Measurements from ENCODE around the gene TRPV2. TPM values are rescaled to one million over a fixed set of nuclear protein-coding genes. Genes with fewer than 3 reads are reported as not detected.

The TRPV2 gene
- total and polyA plus RNA-seq, 4 donors, result 2.9 to 9.3 (median 4.6) TPM

DNA sequence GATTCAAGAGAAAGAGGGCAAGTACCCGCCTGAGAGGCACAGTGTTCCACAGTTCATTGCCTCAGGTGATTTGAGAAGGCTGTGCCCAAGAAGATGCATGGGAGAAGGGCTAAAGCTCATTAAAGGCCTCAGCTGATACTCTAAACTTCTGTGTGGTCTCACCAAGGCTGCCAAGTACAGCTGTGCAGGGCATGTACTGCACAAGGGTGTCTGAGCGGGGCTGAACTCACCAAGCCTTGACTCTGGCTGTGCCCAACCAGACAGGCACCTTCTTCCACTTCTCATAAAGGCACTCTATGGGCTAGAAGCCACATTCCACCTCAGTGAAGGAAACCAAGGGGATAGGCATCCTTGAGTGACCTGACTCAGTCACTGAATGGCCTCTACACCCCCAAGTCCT is 63.9 kb downstream of the TRPV2 start:
- Histone ChIP-seq H3K4me1 (ENCODE audit: control insufficient read depth in 4 of 4, insufficient read depth in 4 of 4, low read length in 3 of 4) (peaks cover 0 to 6% (median 3%) of the 10 kb centered on the region in 4 donors), H3K27me3 (ENCODE audit: control insufficient read depth in 4 of 4, insufficient read depth in 4 of 4, low read length in 3 of 4) (no peaks in the 10 kb centered on the region), H3K4me3 (ENCODE audit: low read depth in 1 of 3, low read length in 3 of 3) (no peak overlapping the region), H3K9me3 (ENCODE audit: control insufficient read depth in 4 of 4, low read length in 3 of 4) (no peaks in the 10 kb centered on the region), H3K27ac (ENCODE audit: low read depth in 1 of 2, low read length in 2 of 2) (no peak overlapping the region), H3K9ac (ENCODE audit: low read depth in 1 of 2, low read length in 2 of 2) (no peak overlapping the region), H3K36me3 (ENCODE audit: control insufficient read depth in 4 of 4, insufficient read depth in 3 of 4, low read depth in 1 of 4, low read length in 3 of 4) (no peaks in the 10 kb centered on the region)
- no peak for TF ChIP-seq YY1 (IDR thresholded peaks at IDR 0.05)
- no peak for TF ChIP-seq EGR1 (IDR thresholded peaks at IDR 0.05; ENCODE audit: low read depth in 2 of 2)
- no peak for TF ChIP-seq RXRA (IDR thresholded peaks at IDR 0.05)
- no peak for TF ChIP-seq TAF1 (conservative IDR thresholded peaks at IDR 0.05)
- TF ChIP-seq FOXA1 (IDR thresholded peaks at IDR 0.05), result no peak
- TF ChIP-seq GABPA (IDR thresholded peaks at IDR 0.05 in 1 of 2, conservative IDR thresholded peaks at IDR 0.05 in 1 of 2), result no peak
- DNase-seq (ENCODE audit: low spot score), result no peak
- 95% methylated on average over 2 of the region's 2 CpGs for WGBS

DNA sequence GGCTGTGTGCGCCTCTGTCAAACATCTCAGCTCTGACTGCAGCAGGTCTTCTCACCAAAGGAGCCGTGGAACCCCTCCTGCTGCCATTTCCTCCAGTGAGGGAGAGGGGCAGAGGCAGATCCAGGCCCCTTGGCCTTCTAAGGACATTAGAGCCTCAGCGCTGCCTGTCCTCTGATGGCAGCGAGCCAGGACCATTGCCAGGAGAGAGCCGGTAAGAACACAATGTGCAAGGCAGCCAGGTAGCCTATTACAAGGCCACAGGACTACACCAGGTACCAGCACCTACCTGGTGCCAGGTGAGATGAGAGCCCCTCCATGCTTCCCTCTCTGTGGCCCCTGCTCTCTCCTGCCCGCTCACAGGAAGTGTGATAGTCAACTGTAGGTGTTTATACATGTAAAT is 65.6 kb downstream of the TRPV2 start:
- 85% methylated on average over 6 of the region's 6 CpGs for WGBS
- Histone ChIP-seq H3K9me3 (ENCODE audit: control insufficient read depth in 4 of 4, low read length in 3 of 4) (no peaks in the 10 kb centered on the region), H3K36me3 (ENCODE audit: control insufficient read depth in 4 of 4, insufficient read depth in 3 of 4, low read depth in 1 of 4, low read length in 3 of 4) (no peaks in the 10 kb centered on the region), H3K9ac (ENCODE audit: low read depth in 1 of 2, low read length in 2 of 2) (no peak overlapping the region), H3K27ac (ENCODE audit: low read depth in 1 of 2, low read length in 2 of 2) (no peak overlapping the region), H3K27me3 (ENCODE audit: control insufficient read depth in 4 of 4, insufficient read depth in 4 of 4, low read length in 3 of 4) (no peaks in the 10 kb centered on the region), H3K4me1 (ENCODE audit: control insufficient read depth in 4 of 4, insufficient read depth in 4 of 4, low read length in 3 of 4) (peaks cover 0 to 10% (median 3%) of the 10 kb centered on the region in 4 donors), H3K4me3 (ENCODE audit: low read depth in 1 of 3, low read length in 3 of 3) (no peak overlapping the region)
- TF ChIP-seq YY1 (IDR thresholded peaks at IDR 0.05), result no peak
- TF ChIP-seq RXRA (IDR thresholded peaks at IDR 0.05), result no peak
- TF ChIP-seq NR2F2 (IDR thresholded peaks at IDR 0.05), result no peak
- no peak for TF ChIP-seq GABPA (IDR thresholded peaks at IDR 0.05 in 1 of 2, conservative IDR thresholded peaks at IDR 0.05 in 1 of 2)
- no peak for TF ChIP-seq EGR1 (IDR thresholded peaks at IDR 0.05; ENCODE audit: low read depth in 2 of 2)
- no peak for TF ChIP-seq HNF4G (IDR thresholded peaks at IDR 0.05)
- TF ChIP-seq, protein P1, sequence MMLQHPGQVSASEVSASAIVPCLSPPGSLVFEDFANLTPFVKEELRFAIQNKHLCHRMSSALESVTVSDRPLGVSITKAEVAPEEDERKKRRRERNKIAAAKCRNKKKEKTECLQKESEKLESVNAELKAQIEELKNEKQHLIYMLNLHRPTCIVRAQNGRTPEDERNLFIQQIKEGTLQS (IDR thresholded peaks at IDR 0.05), result no peak
- TF ChIP-seq, protein P2, sequence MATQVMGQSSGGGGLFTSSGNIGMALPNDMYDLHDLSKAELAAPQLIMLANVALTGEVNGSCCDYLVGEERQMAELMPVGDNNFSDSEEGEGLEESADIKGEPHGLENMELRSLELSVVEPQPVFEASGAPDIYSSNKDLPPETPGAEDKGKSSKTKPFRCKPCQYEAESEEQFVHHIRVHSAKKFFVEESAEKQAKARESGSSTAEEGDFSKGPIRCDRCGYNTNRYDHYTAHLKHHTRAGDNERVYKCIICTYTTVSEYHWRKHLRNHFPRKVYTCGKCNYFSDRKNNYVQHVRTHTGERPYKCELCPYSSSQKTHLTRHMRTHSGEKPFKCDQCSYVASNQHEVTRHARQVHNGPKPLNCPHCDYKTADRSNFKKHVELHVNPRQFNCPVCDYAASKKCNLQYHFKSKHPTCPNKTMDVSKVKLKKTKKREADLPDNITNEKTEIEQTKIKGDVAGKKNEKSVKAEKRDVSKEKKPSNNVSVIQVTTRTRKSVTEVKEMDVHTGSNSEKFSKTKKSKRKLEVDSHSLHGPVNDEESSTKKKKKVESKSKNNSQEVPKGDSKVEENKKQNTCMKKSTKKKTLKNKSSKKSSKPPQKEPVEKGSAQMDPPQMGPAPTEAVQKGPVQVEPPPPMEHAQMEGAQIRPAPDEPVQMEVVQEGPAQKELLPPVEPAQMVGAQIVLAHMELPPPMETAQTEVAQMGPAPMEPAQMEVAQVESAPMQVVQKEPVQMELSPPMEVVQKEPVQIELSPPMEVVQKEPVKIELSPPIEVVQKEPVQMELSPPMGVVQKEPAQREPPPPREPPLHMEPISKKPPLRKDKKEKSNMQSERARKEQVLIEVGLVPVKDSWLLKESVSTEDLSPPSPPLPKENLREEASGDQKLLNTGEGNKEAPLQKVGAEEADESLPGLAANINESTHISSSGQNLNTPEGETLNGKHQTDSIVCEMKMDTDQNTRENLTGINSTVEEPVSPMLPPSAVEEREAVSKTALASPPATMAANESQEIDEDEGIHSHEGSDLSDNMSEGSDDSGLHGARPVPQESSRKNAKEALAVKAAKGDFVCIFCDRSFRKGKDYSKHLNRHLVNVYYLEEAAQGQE (IDR thresholded peaks at IDR 0.05), result no peak
- no peak for TF ChIP-seq TAF1 (conservative IDR thresholded peaks at IDR 0.05)
- no peak for TF ChIP-seq JUND (IDR thresholded peaks at IDR 0.05)
- no peak for TF ChIP-seq SP1 (IDR thresholded peaks at IDR 0.05)
- no peak for TF ChIP-seq FOXA2 (IDR thresholded peaks at IDR 0.05)
- TF ChIP-seq HNF4A (conservative IDR thresholded peaks at IDR 0.05), result no peak
- TF ChIP-seq, protein P3, sequence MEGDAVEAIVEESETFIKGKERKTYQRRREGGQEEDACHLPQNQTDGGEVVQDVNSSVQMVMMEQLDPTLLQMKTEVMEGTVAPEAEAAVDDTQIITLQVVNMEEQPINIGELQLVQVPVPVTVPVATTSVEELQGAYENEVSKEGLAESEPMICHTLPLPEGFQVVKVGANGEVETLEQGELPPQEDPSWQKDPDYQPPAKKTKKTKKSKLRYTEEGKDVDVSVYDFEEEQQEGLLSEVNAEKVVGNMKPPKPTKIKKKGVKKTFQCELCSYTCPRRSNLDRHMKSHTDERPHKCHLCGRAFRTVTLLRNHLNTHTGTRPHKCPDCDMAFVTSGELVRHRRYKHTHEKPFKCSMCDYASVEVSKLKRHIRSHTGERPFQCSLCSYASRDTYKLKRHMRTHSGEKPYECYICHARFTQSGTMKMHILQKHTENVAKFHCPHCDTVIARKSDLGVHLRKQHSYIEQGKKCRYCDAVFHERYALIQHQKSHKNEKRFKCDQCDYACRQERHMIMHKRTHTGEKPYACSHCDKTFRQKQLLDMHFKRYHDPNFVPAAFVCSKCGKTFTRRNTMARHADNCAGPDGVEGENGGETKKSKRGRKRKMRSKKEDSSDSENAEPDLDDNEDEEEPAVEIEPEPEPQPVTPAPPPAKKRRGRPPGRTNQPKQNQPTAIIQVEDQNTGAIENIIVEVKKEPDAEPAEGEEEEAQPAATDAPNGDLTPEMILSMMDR (IDR thresholded peaks at IDR 0.05; ENCODE audit: low read depth, low read length, missing input control), result no peak
- no peak for TF ChIP-seq RAD21 (IDR thresholded peaks at IDR 0.05)
- TF ChIP-seq, protein P4, sequence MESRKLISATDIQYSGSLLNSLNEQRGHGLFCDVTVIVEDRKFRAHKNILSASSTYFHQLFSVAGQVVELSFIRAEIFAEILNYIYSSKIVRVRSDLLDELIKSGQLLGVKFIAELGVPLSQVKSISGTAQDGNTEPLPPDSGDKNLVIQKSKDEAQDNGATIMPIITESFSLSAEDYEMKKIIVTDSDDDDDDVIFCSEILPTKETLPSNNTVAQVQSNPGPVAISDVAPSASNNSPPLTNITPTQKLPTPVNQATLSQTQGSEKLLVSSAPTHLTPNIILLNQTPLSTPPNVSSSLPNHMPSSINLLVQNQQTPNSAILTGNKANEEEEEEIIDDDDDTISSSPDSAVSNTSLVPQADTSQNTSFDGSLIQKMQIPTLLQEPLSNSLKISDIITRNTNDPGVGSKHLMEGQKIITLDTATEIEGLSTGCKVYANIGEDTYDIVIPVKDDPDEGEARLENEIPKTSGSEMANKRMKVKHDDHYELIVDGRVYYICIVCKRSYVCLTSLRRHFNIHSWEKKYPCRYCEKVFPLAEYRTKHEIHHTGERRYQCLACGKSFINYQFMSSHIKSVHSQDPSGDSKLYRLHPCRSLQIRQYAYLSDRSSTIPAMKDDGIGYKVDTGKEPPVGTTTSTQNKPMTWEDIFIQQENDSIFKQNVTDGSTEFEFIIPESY (IDR thresholded peaks at IDR 0.05), result no peak
- TF ChIP-seq, protein P5, sequence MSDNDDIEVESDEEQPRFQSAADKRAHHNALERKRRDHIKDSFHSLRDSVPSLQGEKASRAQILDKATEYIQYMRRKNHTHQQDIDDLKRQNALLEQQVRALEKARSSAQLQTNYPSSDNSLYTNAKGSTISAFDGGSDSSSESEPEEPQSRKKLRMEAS (IDR thresholded peaks at IDR 0.05), result no peak
- TF ChIP-seq FOXA1 (IDR thresholded peaks at IDR 0.05), result no peak
- no peak for DNase-seq (ENCODE audit: low spot score)
